Neural cell (in vitro differentiated cells): ENCODE results near the gene ST6GALNAC1. TPM values are rescaled to one million over a fixed set of nuclear protein-coding genes. Genes with fewer than 3 reads are reported as not detected.
A peak's percentile ranks its signal among the peaks of the same experiment; 100 is the strongest.

Experiments
- H2AFZ ChIP-seq: fragments of 200-600, 300-800 bp; sonication (generic), shearing (Covaris generic); 2 replicates; pipeline ENCODE4 v1.6.0; 2014; ENCODE audit warnings: low read depth, mild to moderate bottlenecking, antibody characterized with exemption, low read length, moderate library complexity
- H3F3A ChIP-seq: fragments of 200-600 bp; shearing (Covaris generic); 2 replicates; pipeline ENCODE4 v1.6.1; 2016; ENCODE audit warnings: mild to moderate bottlenecking, moderate library complexity, mixed read lengths, antibody characterized with exemption, low read length; ENCODE audit not compliant: insufficient read depth, poor library complexity, severe bottlenecking
- H3K27ac ChIP-seq: fragments of 200-600, 300-800 bp; sonication (generic), shearing (Covaris generic); 2 replicates; pipeline ENCODE4 v1.5.1; 2014; ENCODE audit warnings: mild to moderate bottlenecking, low read length, moderate library complexity
- H3K27me3 ChIP-seq: fragments of 300-800, 200-600 bp; sonication (generic), shearing (Covaris generic); 2 replicates; pipeline ENCODE4 v1.6.0; 2014; ENCODE audit warnings: mild to moderate bottlenecking, low read depth, low read length, moderate library complexity; ENCODE audit not compliant: insufficient read depth
- H3K36me3 ChIP-seq: fragments of 300-800, 200-600 bp; sonication (generic), shearing (Covaris generic); 2 replicates; pipeline ENCODE4 v1.5.1; 2014; ENCODE audit warnings: mild to moderate bottlenecking, antibody characterized with exemption, low read length, moderate library complexity; ENCODE audit not compliant: insufficient read depth
- H3K4me2 ChIP-seq: fragments of 300-800, 200-600 bp; sonication (generic), shearing (Covaris generic); 2 replicates; pipeline ENCODE4 v1.6.0; 2014; ENCODE audit warnings: mild to moderate bottlenecking, low read length
- H3K4me3 ChIP-seq: fragments of 300-800, 200-600 bp; sonication (generic), shearing (Covaris generic); 2 replicates; pipeline ENCODE4 v1.5.1; 2014; ENCODE audit warnings: mild to moderate bottlenecking, low read length, moderate library complexity
- H3K79me2 ChIP-seq: fragments of 200-600 bp; shearing (Covaris generic); replicated peaks from 2 replicates; pipeline ENCODE4 v1.6.0; 2014; ENCODE audit warnings: mild to moderate bottlenecking, low read length, moderate library complexity; ENCODE audit not compliant: insufficient read depth
- H3K9ac ChIP-seq: fragments of 300-800, 200-600 bp; sonication (generic), shearing (Covaris generic); 2 replicates; pipeline ENCODE4 v1.6.1; 2016; ENCODE audit warnings: mild to moderate bottlenecking, low read length, mixed read lengths
- H3K9me2 ChIP-seq: fragments of 200-600 bp; shearing (Covaris generic); 2 replicates; pipeline ENCODE4 v1.6.1; 2016; ENCODE audit warnings: mild to moderate bottlenecking, low read length, mixed read lengths; ENCODE audit not compliant: insufficient read depth
- H3K9me3 ChIP-seq: fragments of 200-600, 300-800 bp; sonication (generic), shearing (Covaris generic); 2 replicates; pipeline ENCODE4 v1.6.1; 2016; ENCODE audit warnings: mild to moderate bottlenecking, mixed run types, low read length, moderate library complexity, mixed read lengths
- H4K20me1 ChIP-seq: fragments of 200-600 bp; shearing (Covaris generic); 2 replicates; pipeline ENCODE4 v1.6.1; 2016; ENCODE audit warnings: mild to moderate bottlenecking, mixed run types; ENCODE audit not compliant: insufficient read depth
- EP300 ChIP-seq: fragments of 450-650 bp; conservative IDR thresholded peaks from 2 replicates; pipeline ENCODE4 v1.6.1; 2014; ENCODE audit warnings: antibody characterized with exemption, mild to moderate bottlenecking, moderate library complexity; ENCODE audit not compliant: poor library complexity, severe bottlenecking
- EZH2 ChIP-seq: fragments of 200-600, 300-800 bp; shearing (Covaris generic), sonication (generic); IDR thresholded peaks from 2 replicates; pipeline ENCODE4 v1.6.1; 2014; ENCODE audit warnings: antibody characterized with exemption, low read length, borderline replicate concordance, mild to moderate bottlenecking; ENCODE audit not compliant: insufficient read depth, poor library complexity, severe bottlenecking
- MXI1 ChIP-seq: fragments of 450-650 bp; conservative IDR thresholded peaks from 2 replicates; pipeline ENCODE4 v1.6.1; 2014; ENCODE audit warnings: antibody characterized with exemption, mild to moderate bottlenecking; ENCODE audit not compliant: poor library complexity, severe bottlenecking
- POLR2AphosphoS5 ChIP-seq: IDR thresholded peaks from 2 replicates; pipeline ENCODE4 v1.6.1; 2012
- RAD21 ChIP-seq: fragments of 450-650 bp; conservative IDR thresholded peaks from 2 replicates; pipeline ENCODE4 v1.6.1; 2014; ENCODE audit warnings: antibody characterized with exemption, mild to moderate bottlenecking, moderate library complexity
- SMC3 ChIP-seq: fragments of 450-650 bp; conservative IDR thresholded peaks from 2 replicates; pipeline ENCODE4 v1.6.1; 2014; ENCODE audit warnings: antibody characterized with exemption, mild to moderate bottlenecking, moderate library complexity; ENCODE audit not compliant: poor library complexity
- TAF1 ChIP-seq: IDR thresholded peaks from 2 replicates; pipeline ENCODE4 v1.6.1; 2012; ENCODE audit warnings: low read depth
- polyA plus RNA-seq: library from polyadenylated mRNA; depleted of rRNA; stranded (reverse); fragments of >200 nt; gene quantifications from 2 replicates; pipeline ENCODE4 v1.2.3, GENCODE V29; 2014
- TF ChIP-seq, protein P1 (sequence below): fragments of 450-650 bp; IDR thresholded peaks from 2 replicates; pipeline ENCODE4 v1.5.1; 2014; ENCODE audit warnings: antibody characterized with exemption, mild to moderate bottlenecking, moderate library complexity; ENCODE audit not compliant: poor library complexity, severe bottlenecking
- TF ChIP-seq, protein P2 (sequence below): IDR thresholded peaks from 2 replicates; pipeline ENCODE4 v1.6.1; 2012; ENCODE audit warnings: borderline replicate concordance

The ST6GALNAC1 gene
- polyA plus RNA-seq, 1 donor from 2014 or later: not detected

DNA sequence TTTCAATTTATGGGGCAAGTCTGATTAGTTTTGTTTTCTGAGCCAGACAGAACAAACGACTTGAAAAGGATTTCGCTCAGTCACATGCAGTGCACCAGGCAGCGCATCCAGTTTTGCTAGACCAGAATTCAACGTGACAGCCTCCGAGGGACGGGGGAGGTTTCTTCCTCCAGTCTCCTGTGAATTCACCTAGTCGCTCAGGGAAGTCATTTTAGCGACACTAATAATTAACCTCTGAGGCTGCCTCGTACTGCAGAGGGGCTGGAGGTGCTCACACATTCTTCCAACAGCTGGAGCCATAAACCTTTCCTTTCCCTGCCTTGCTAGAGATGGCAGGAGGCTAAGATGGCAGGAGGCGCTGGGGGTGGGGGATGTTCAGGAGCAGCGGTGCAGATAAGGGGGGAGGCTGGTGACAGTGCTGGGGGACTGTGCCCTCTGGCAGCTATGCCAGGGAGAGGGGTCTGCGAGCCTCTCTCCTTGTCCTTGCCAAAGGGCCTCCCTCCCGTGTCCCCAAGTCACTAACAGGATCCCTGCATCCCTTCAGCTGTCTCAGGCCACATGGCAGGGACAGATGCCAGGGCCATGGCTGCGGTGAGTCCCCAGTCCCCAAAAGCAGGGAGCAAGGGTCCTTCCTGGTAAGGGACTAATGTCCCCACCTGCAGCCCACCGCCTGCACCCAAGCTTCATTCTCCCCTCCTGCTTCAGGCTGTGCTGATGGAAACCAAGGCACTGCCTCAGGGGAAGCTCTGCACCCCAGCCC lies 43.2 kb upstream of the ST6GALNAC1 start:
- Histone ChIP-seq H3K4me2 (no peak overlapping the region), H3K9me3 (no peaks in the 10 kb centered on the region), H3K27ac (peak overlapping the region; percentile 52), H3K4me3 (peak overlapping the region; percentile 21), H3K79me2 (no peaks in the 10 kb centered on the region), H2AFZ (no peak overlapping the region), H3K9ac (peak overlapping the region; percentile 25), H3K27me3 (no peaks in the 10 kb centered on the region), H4K20me1 (no peaks in the 10 kb centered on the region), H3K36me3 (no peaks in the 10 kb centered on the region), H3F3A (no peaks in the 10 kb centered on the region), H3K9me2 (no peaks in the 10 kb centered on the region)
- TF ChIP-seq RAD21 (peak; percentile 14), SMC3 (no peak), POLR2AphosphoS5 (peak; percentile 11), MXI1 (no peak), EP300 (no peak), TAF1 (no peak), EZH2 (no peak)
- TF ChIP-seq, protein P1, sequence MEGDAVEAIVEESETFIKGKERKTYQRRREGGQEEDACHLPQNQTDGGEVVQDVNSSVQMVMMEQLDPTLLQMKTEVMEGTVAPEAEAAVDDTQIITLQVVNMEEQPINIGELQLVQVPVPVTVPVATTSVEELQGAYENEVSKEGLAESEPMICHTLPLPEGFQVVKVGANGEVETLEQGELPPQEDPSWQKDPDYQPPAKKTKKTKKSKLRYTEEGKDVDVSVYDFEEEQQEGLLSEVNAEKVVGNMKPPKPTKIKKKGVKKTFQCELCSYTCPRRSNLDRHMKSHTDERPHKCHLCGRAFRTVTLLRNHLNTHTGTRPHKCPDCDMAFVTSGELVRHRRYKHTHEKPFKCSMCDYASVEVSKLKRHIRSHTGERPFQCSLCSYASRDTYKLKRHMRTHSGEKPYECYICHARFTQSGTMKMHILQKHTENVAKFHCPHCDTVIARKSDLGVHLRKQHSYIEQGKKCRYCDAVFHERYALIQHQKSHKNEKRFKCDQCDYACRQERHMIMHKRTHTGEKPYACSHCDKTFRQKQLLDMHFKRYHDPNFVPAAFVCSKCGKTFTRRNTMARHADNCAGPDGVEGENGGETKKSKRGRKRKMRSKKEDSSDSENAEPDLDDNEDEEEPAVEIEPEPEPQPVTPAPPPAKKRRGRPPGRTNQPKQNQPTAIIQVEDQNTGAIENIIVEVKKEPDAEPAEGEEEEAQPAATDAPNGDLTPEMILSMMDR: no peak
- TF ChIP-seq, protein P2, sequence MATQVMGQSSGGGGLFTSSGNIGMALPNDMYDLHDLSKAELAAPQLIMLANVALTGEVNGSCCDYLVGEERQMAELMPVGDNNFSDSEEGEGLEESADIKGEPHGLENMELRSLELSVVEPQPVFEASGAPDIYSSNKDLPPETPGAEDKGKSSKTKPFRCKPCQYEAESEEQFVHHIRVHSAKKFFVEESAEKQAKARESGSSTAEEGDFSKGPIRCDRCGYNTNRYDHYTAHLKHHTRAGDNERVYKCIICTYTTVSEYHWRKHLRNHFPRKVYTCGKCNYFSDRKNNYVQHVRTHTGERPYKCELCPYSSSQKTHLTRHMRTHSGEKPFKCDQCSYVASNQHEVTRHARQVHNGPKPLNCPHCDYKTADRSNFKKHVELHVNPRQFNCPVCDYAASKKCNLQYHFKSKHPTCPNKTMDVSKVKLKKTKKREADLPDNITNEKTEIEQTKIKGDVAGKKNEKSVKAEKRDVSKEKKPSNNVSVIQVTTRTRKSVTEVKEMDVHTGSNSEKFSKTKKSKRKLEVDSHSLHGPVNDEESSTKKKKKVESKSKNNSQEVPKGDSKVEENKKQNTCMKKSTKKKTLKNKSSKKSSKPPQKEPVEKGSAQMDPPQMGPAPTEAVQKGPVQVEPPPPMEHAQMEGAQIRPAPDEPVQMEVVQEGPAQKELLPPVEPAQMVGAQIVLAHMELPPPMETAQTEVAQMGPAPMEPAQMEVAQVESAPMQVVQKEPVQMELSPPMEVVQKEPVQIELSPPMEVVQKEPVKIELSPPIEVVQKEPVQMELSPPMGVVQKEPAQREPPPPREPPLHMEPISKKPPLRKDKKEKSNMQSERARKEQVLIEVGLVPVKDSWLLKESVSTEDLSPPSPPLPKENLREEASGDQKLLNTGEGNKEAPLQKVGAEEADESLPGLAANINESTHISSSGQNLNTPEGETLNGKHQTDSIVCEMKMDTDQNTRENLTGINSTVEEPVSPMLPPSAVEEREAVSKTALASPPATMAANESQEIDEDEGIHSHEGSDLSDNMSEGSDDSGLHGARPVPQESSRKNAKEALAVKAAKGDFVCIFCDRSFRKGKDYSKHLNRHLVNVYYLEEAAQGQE: peak; percentile 33

DNA sequence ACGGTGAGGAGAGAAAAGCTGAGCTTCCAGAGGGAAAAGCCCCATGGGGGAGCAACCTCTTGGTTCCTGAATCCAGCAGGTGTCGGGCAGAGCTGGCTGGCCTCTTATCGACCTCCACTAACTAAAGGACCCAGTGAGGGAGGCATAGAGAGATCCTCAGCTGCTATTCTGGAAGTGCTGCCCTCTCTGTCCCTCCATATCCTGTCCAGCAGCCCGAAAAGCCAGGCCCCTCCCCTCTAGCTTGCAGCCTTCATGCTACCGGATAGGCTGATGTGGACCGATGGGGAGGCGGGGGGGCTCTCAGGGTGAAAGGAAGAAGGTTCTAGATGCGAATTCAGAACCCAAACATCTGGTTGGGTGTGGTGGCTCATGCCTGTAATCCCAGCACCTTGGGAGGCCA lies 42.3 kb upstream of the ST6GALNAC1 start:
- Histone ChIP-seq H3K4me2 (no peak overlapping the region), H3K9me2 (no peaks in the 10 kb centered on the region), H3F3A (no peaks in the 10 kb centered on the region), H3K79me2 (no peaks in the 10 kb centered on the region), H3K9me3 (no peaks in the 10 kb centered on the region), H3K27ac (no peak overlapping the region), H3K36me3 (no peaks in the 10 kb centered on the region), H4K20me1 (no peaks in the 10 kb centered on the region), H3K4me3 (no peak overlapping the region), H3K9ac (no peak overlapping the region), H3K27me3 (no peaks in the 10 kb centered on the region), H2AFZ (no peak overlapping the region)
- TF ChIP-seq EZH2 (no peak), SMC3 (no peak), EP300 (no peak), MXI1 (no peak), RAD21 (no peak), POLR2AphosphoS5 (no peak), TAF1 (no peak)
- TF ChIP-seq, protein P2: no peak
- TF ChIP-seq, protein P1: no peak
